SJSA1 (cell line): ENCODE results near the gene KIT. TPM values are rescaled to one million over a fixed set of nuclear protein-coding genes. Genes with fewer than 3 reads are reported as not detected.
"Not testable (repeated sequence)": the region's sequence is repeated elsewhere in the genome, so short reads cannot be mapped to it uniquely, and the experiment has no call there.

Source experiments
- DNase-seq, 2 experiments: peaks; one replicate each; pipeline ENCODE4 v3.0.0-alpha.2; 2015 to 2020; ENCODE audit warnings: low spot score in 2 of 2, low read depth in 1 of 2
- H3K27ac ChIP-seq: fragments of 250-450 bp; sonication (Bioruptor Pico); 2 replicates; pipeline ENCODE4 v1.5.1; 2020; ENCODE audit warnings: mild to moderate bottlenecking, moderate library complexity
- H3K27me3 ChIP-seq: fragments of 250-450 bp; sonication (Bioruptor Pico); replicated peaks from 2 replicates; pipeline ENCODE4 v1.5.1; 2020; ENCODE audit warnings: mild to moderate bottlenecking, moderate library complexity
- H3K36me3 ChIP-seq: fragments of 250-450 bp; sonication (Bioruptor Pico); 2 replicates; pipeline ENCODE4 v1.5.1; 2020; ENCODE audit warnings: mild to moderate bottlenecking
- H3K4me1 ChIP-seq: fragments of 250-450 bp; sonication (Bioruptor Pico); replicated peaks from 2 replicates; pipeline ENCODE4 v1.6.1; 2021; ENCODE audit warnings: mild to moderate bottlenecking
- H3K4me3 ChIP-seq: fragments of 250-450 bp; sonication (Bioruptor Pico); 2 replicates; pipeline ENCODE4 v1.5.1; 2020; ENCODE audit warnings: mild to moderate bottlenecking
- H3K9me3 ChIP-seq: fragments of 250-450 bp; sonication (Bioruptor Pico); replicated peaks from 2 replicates; pipeline ENCODE4 v1.5.1; 2020; ENCODE audit warnings: mild to moderate bottlenecking
- total RNA-seq: library from RNA; depleted of rRNA; stranded (reverse); fragments of >200 nt; shearing (Covaris generic); gene quantifications from 2 replicates; pipeline ENCODE4 v1.2.3, GENCODE V29; 2014; rRNA removed

Gene KIT
- total RNA-seq: not detected in 2 replicates

DNA sequence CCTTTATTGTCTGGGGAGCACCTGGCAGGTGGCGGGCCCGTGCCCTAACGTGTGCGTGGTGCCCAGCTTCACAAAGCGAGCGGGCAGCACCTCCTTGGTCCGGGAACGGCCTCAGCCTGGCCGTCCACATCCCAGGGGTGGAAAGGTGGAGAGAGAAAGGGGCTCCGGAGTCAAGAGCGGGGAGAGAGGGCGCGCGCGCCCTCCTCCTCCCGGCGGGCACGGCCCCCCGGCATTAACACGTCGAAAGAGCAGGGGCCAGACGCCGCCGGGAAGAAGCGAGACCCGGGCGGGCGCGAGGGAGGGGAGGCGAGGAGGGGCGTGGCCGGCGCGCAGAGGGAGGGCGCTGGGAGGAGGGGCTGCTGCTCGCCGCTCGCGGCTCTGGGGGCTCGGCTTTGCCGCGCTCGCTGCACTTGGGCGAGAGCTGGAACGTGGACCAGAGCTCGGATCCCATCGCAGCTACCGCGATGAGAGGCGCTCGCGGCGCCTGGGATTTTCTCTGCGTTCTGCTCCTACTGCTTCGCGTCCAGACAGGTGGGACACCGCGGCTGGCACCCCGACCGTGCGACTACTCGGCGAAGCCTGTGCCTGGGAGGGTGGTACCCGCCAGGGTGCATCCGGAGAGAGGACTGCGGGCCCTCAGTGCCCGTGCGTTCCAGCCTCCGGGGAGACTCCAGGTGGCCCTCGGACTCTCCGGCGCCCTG, at the start of gene KIT:
Gene KIT, plus strand, starts transcription at position 407 of the 701 bp plus-strand sequence. Its CDS starts 58 bp downstream, at position 465.
- Histone ChIP-seq H3K27ac (no peak within 1 kb of the TSS), H3K36me3 (no peaks in the 10 kb centered on the region), H3K27me3 (peaks cover 58% of the 10 kb centered on the region), H3K4me1 (peaks cover 12% of the 10 kb centered on the region), H3K9me3 (no peaks in the 10 kb centered on the region), H3K4me3 (peak within 1 kb of the TSS; percentile 19)
- DNase-seq: no peak

DNA sequence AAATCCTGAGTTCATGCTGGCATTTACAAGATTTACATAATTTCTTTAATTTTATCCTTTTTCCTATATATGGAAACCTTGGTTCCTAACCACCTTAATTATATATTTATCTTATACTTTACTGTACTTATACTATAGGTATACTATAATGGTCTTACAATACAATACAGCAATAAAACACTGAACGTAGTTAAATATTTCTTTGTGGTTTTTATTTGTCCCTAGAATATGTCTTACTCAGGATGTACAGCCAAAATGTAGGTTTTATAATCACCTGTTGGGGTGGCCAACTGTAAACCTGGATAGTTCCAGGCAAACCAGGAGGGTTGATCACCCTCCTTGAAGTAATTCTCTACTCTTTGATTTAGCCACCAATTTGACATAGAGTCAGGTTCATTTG, 48.4 kb upstream of the KIT start:
- DNase-seq: no peak
- Histone ChIP-seq H3K36me3 (no peaks in the 10 kb centered on the region), H3K9me3 (0 out of 2 replicates have a peak, but pooled peaks cover 2% of the 10 kb centered on the region), H3K27me3 (no peaks in the 10 kb centered on the region; the same call in 1 of the 2 replicates), H3K27ac (no peak overlapping the region), H3K4me3 (no peak overlapping the region), H3K4me1 (no peaks in the 10 kb centered on the region)

- Histone ChIP-seq H3K4me3 (no peak overlapping the region), H3K27me3 (no peaks in the 10 kb centered on the region; the same call in 1 of the 2 replicates), H3K4me1 (no peaks in the 10 kb centered on the region), H3K36me3 (no peaks in the 10 kb centered on the region), H3K27ac (no peak overlapping the region), H3K9me3 (no peaks in the 10 kb centered on the region)
- DNase-seq: no peak
Observed at GRCh38 chr4:54614149-54614548, 43.6 kb upstream of the KIT start.

DNA sequence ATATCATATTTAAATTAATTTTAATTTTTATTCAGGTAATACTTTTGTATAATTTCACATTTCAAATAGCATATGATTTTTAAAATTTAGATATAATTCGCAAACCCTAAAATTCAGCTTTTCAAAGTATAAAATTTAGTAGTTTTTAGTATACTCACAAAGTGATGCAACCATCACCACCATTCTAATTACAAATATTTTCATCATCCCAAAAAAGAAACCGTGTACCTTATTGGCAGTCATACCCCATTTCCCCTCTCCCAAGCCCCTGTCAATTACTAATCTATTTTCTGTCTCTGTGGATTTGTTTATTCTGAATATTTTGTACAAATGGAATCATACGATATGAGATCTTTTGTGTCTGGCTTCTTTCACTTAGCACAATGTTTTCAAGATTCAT, 37.0 kb upstream of the KIT start:
- Histone ChIP-seq H3K4me3 (no peak overlapping the region), H3K4me1 (no peaks in the 10 kb centered on the region), H3K27ac (no peak overlapping the region), H3K36me3 (no peaks in the 10 kb centered on the region), H3K9me3 (no peaks in the 10 kb centered on the region), H3K27me3 (no peaks in the 10 kb centered on the region)
- DNase-seq: no peak

GRCh38 chr4:54625391-54625790, 32.4 kb upstream of the KIT start:
- no peak overlapping the region for H3K4me3 ChIP-seq
- H3K27me3 ChIP-seq: 0 out of 2 replicates have a peak, but pooled peaks cover 5% of the 10 kb centered on the region
- H3K4me1 ChIP-seq: no peaks in the 10 kb centered on the region
- H3K27ac ChIP-seq: no peak overlapping the region
- DNase-seq: no peak
- no peaks in the 10 kb centered on the region for H3K36me3 ChIP-seq
- H3K9me3 ChIP-seq: no peaks in the 10 kb centered on the region

- H3K4me3 ChIP-seq: no peak overlapping the region
- no peaks in the 10 kb centered on the region for H3K4me1 ChIP-seq
- H3K9me3 ChIP-seq: no peaks in the 10 kb centered on the region
- 0 out of 2 replicates have a peak, but pooled peaks cover 5% of the 10 kb centered on the region for H3K27me3 ChIP-seq
- no peak for DNase-seq
- H3K36me3 ChIP-seq: no peaks in the 10 kb centered on the region
- H3K27ac ChIP-seq: no peak overlapping the region
Observed at GRCh38 chr4:54626113-54626512, 31.6 kb upstream of the KIT start.

GRCh38 chr4:54632537-54632936, 25.2 kb upstream of the KIT start:
- Histone ChIP-seq H3K4me1 (no peaks in the 10 kb centered on the region), H3K27ac (no peak overlapping the region), H3K36me3 (no peaks in the 10 kb centered on the region), H3K4me3 (no peak overlapping the region), H3K27me3 (0 out of 2 replicates have a peak, but pooled peaks cover 5% of the 10 kb centered on the region), H3K9me3 (no peaks in the 10 kb centered on the region)
- DNase-seq: no peak

DNA sequence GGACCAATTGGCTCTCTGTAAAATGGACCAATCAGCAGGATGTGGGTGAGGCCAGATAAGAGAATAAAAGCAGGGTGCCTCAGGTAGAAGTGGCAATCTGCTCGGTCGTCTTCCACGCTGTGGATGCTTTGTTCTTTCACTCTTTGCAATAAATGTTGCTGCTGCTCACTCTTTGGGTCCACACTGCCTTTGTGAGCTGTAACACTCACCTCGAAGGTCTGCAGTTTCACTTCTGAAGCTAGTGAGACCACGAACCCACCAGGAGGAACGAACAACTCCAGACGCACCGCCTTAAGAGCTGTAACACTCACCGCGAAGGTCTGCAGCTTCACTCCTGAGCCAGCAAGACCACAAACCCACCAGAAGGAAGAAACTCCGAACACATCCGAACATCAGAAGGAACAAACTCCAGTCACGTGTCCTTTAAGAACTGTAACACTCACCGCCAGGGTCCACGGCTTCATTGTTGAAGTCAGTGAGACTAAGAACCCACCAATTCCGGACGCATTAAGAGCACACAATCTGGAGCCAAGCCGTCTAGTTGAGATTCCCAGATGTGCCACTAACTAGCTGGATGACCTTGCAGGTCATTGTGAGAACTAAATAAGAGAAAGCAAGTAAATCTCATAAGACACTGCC, 24.5 kb upstream of the KIT start:
- H3K27me3 ChIP-seq, H3K27ac ChIP-seq, H3K9me3 ChIP-seq, H3K4me3 ChIP-seq, DNase-seq, H3K36me3 ChIP-seq, H3K4me1 ChIP-seq: not testable (repeated sequence)

- Histone ChIP-seq H3K27me3 (no peaks in the 10 kb centered on the region), H3K9me3 (no peaks in the 10 kb centered on the region), H3K4me1 (no peaks in the 10 kb centered on the region), H3K36me3 (no peaks in the 10 kb centered on the region), H3K27ac (no peak overlapping the region), H3K4me3 (no peak overlapping the region)
- DNase-seq: no peak
Observed at GRCh38 chr4:54635318-54635717, 22.4 kb upstream of the KIT start.

DNA sequence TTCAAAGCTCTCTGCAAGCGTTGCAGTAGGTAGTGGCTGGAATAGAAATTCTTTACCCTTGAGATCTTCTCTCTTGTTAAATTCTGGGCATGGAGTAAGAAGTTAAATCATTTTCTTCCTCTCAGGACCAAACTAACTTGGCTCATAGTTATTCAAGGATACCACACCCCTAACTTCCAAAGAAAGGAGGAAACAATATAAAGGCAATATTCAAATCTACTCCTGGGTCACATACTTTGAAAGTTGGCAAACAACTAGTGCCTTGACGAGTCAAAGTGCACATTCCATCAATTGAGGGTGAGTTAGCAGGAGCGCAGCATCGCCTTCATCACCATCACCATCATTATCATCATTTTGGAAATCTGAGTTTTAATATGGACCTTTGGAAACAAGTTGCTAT, 20.4 kb upstream of the KIT start:
- H3K4me1 ChIP-seq: no peaks in the 10 kb centered on the region
- DNase-seq: no peak
- H3K4me3 ChIP-seq: no peak overlapping the region
- H3K36me3 ChIP-seq: no peaks in the 10 kb centered on the region
- no peaks in the 10 kb centered on the region for H3K27me3 ChIP-seq
- H3K27ac ChIP-seq: no peak overlapping the region
- H3K9me3 ChIP-seq: no peaks in the 10 kb centered on the region

DNA sequence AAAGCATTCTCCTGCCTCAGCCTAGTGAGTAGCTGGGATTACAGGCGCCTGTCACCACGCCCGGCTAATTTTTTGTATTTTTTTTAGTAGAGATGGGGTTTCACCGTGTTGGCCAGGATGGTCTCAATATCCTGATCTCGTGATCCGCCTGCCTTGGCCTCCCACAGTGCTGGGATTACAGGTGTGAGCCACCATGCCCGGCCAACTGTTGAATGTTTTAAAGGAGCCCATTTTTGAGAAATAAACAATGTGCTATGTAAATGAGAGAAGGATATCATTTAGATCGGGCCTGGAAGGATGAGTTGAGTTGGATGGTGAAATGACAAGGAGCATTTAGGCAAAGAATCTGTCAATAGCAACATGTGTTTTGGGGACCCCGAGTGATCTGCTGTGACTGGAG, 16.7 kb upstream of the KIT start:
- not testable (repeated sequence) for H3K4me1 ChIP-seq, H3K27ac ChIP-seq, DNase-seq, H3K27me3 ChIP-seq, H3K4me3 ChIP-seq, H3K9me3 ChIP-seq, H3K36me3 ChIP-seq

GRCh38 chr4:54643172-54643571, 14.6 kb upstream of the KIT start:
- no peak for DNase-seq
- Histone ChIP-seq H3K27ac (no peak overlapping the region), H3K9me3 (no peaks in the 10 kb centered on the region), H3K36me3 (no peaks in the 10 kb centered on the region), H3K4me3 (no peak overlapping the region), H3K27me3 (no peaks in the 10 kb centered on the region; the same call in 1 of the 2 replicates), H3K4me1 (no peaks in the 10 kb centered on the region)

DNA sequence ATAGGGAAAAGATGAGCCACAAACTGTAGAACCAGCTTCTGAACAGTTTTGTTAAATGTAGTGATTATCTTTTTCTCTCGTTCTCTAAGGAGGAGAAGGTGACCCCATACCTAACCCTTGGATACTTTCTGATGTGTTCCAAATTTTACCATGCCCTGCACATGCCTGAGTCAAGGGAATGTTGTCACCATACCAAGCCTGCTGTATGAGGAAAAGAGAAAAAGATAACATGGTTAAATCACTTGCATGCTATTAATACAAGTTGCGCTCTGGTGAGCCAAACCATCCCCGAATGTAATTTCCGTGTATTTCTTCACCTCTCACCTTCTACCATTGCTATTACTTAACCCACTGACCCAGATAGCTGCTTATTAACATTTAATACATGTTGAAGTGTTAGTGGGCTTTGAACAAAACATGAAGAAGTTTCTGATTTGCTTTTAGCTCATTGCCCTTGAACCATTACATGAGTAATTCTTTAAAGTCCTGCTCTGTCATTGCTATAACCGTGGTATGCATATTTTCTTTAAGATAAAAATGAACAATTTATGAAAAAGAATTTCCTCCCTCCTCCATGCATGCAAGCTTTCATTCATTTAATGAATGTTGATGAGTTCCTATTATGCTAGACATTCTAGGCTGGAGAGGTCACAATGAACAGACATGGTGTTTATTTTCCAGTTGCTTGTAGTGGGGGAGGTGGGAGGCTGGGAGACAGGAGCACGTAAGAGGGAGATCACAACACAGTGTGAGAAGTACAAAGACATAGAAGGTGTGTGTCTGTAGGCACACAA, 13.6 kb upstream of the KIT start:
- H3K4me1 ChIP-seq: no peaks in the 10 kb centered on the region
- H3K36me3 ChIP-seq: no peaks in the 10 kb centered on the region
- H3K27me3 ChIP-seq: no peaks in the 10 kb centered on the region; the same call in 1 of the 2 replicates
- H3K9me3 ChIP-seq: no peaks in the 10 kb centered on the region
- no peak overlapping the region for H3K27ac ChIP-seq
- H3K4me3 ChIP-seq: no peak overlapping the region
- no peak for DNase-seq

DNA sequence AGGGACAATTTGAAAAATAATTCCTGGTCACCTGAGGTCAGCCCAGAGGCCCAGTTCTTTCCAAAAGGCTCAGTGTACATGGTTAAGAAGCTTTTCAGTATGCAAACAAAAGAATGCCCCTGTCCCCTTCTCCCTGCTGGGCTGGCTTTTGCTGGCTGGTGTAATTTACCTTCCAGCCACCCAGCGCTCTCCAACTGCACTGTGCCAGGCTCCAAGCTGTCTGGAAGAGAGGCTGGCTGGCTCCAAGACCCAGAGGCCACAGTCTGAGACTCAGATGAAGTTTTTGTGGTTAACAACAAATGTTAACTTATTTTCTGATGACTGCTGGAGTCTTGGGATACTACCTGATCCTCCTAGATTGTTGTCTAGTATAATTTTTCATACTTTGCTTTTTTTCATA, 11.9 kb upstream of the KIT start:
- no peaks in the 10 kb centered on the region; the same call in 1 of the 2 replicates for H3K27me3 ChIP-seq
- DNase-seq: no peak
- H3K27ac ChIP-seq: no peak overlapping the region

More for the DNA sequence above, 11.9 kb upstream of the KIT start:
- Histone ChIP-seq H3K4me1 (no peaks in the 10 kb centered on the region), H3K9me3 (no peaks in the 10 kb centered on the region), H3K36me3 (no peaks in the 10 kb centered on the region), H3K4me3 (no peak overlapping the region)
